ENCODE results near the gene OR2T11.

DNA sequence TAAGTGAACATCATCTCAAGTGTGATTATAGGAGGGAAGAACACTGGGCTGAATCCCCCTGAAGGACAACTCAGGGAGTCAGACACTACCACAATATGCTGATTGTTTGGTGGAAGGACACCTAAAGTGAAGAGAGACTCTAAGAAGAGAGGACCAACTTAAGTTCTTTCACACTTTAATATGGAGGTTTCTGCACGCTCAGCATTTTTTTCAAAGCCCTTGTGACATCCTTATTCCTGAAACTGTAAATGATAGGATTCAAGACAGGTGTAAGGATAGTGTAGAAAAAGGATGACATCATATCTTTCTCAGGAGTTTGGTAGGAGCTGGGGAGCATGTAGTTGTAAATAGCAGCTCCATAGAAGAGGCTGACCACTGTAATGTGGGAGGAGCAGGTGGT is 42.2 kb downstream of the OR2T11 start:
- TF ChIP-seq CTCF (IDR thresholded peaks at IDR 0.05) (no peak), POLR2A (IDR thresholded peaks at IDR 0.05) (no peak)

All from testis (tissue), 2 donors.